GM12878 (cell line): ENCODE measurements around the gene GHRL. TPM values are rescaled to one million over a fixed set of nuclear protein-coding genes. Genes with fewer than 3 reads are reported as not detected.

ENCODE experiments used
- ATAC-seq: fragments of 200-7000 bp; cut with Tn5 transposase; 3 replicates; pipeline ENCODE4 v1.9.1; 2020; ENCODE audit warnings: mild to moderate bottlenecking, moderate library complexity
- BruUV-seq: library from RNA; stranded (reverse); fragments of 400-500 nt; replicated peaks from 2 replicates; lab custom pipeline; 2021; lab: Mats Ljungman, UMichigan
- CTCF ChIA-PET: fragments of 300-600 bp; sonication (Branson Sonifier 250); formaldehyde crosslinking; extraction: SDS; loops from one replicate; lab custom pipeline; 2021; ENCODE audit warnings: inconsistent platforms; lab: Yijun Ruan, JAX
- POLR2A ChIA-PET: fragments of 350-600 bp; formaldehyde crosslinking; extraction: SDS; loops from one replicate; lab custom pipeline; 2021; ENCODE audit warnings: inconsistent platforms; lab: Charles Lee
- RAD21 ChIA-PET: fragments of 300-600 bp; sonication (Branson Sonifier 250); formaldehyde crosslinking; loops from one replicate; lab custom pipeline; 2023; ENCODE audit warnings: antibody characterized with exemption; ENCODE audit not compliant: unreplicated experiment; lab: Charles Lee
- SMC1A ChIA-PET: fragments of 300-600 bp; sonication (Branson Sonifier 250); formaldehyde crosslinking; loops from one replicate; lab custom pipeline; 2023; ENCODE audit not compliant: unreplicated experiment, uncharacterized antibody; lab: Charles Lee
- DNase-seq: peaks from one replicate; pipeline ENCODE4 v3.0.0-alpha.2; 2011; ENCODE audit warnings: low read depth, low spot score
- FAIRE-seq: peaks from 3 replicates; lab custom pipeline; 2011; peaks lifted over from hg19 to GRCh38; lab: Jason Lieb, UNC
- H2AFZ ChIP-seq: 2 replicates; pipeline ENCODE4 v1.6.0; 2011; ENCODE audit warnings: low read depth, low read length, control low read depth; ENCODE audit not compliant: control insufficient read depth
- H3K27ac ChIP-seq: 2 replicates; pipeline ENCODE4 v1.5.1; 2011; ENCODE audit warnings: control low read depth; ENCODE audit not compliant: control insufficient read depth, insufficient read depth
- H3K27me3 ChIP-seq, 2 experiments: replicated peaks in 1 of 2; 2 replicates each; pipeline versions ENCODE4 v1.6.0 to v1.6.1; 2011; ENCODE audit warnings: low read length in 1 of 2; ENCODE audit not compliant: control insufficient read depth in 2 of 2, insufficient read depth in 2 of 2
- H3K36me3 ChIP-seq, 2 experiments: 2 replicates each; pipeline ENCODE4 v1.5.1; 2011; ENCODE audit warnings: low read length in 1 of 2; ENCODE audit not compliant: control insufficient read depth in 2 of 2, insufficient read depth in 2 of 2
- H3K4me1 ChIP-seq: 2 replicates; pipeline ENCODE4 v1.6.1; 2011; ENCODE audit warnings: mild to moderate bottlenecking, low read length, moderate library complexity, mixed read lengths; ENCODE audit not compliant: control insufficient read depth, insufficient read depth
- H3K4me2 ChIP-seq: 2 replicates; pipeline ENCODE4 v1.6.0; 2011; ENCODE audit warnings: control low read depth; ENCODE audit not compliant: control insufficient read depth, insufficient read depth
- H3K4me3 ChIP-seq: fragments of 200-600 bp; sonication (generic); 2 replicates; pipeline ENCODE4 v1.5.1; 2016
- H3K79me2 ChIP-seq: 2 replicates; pipeline ENCODE4 v1.6.0; 2011; ENCODE audit warnings: low read length; ENCODE audit not compliant: control insufficient read depth, insufficient read depth
- H3K9ac ChIP-seq: 2 replicates; pipeline ENCODE4 v1.8.0; 2011; ENCODE audit warnings: low read length, control low read depth, mixed read lengths; ENCODE audit not compliant: control insufficient read depth, insufficient read depth
- H3K9me3 ChIP-seq: replicated peaks from 3 replicates; pipeline ENCODE4 v1.5.1; 2011; ENCODE audit warnings: mild to moderate bottlenecking, low read length; ENCODE audit not compliant: control insufficient read depth, insufficient read depth
- H4K20me1 ChIP-seq: 2 replicates; pipeline ENCODE4 v1.6.0; 2011; ENCODE audit not compliant: control insufficient read depth, insufficient read depth
- FOXK2 ChIP-seq: fragments of 450-650 bp; IDR thresholded peaks from 2 replicates; pipeline ENCODE4 v1.6.1; 2017; ENCODE audit warnings: mild to moderate bottlenecking, moderate library complexity
- NFXL1 ChIP-seq: fragments of 450-650 bp; IDR thresholded peaks from 2 replicates; pipeline ENCODE4 v1.6.1; 2017; ENCODE audit warnings: antibody characterized with exemption, mild to moderate bottlenecking, borderline replicate concordance
- POLR2A ChIP-seq: IDR thresholded peaks from 2 replicates; pipeline ENCODE4 v1.6.1; 2011; ENCODE audit warnings: low read depth, mild to moderate bottlenecking, low read length
- SIX5 ChIP-seq: IDR thresholded peaks from 2 replicates; pipeline ENCODE4 v1.6.1; 2011; ENCODE audit warnings: mild to moderate bottlenecking, low read depth, low read length, moderate library complexity; ENCODE audit not compliant: severe bottlenecking
- TCF3 ChIP-seq: IDR thresholded peaks from 2 replicates; pipeline ENCODE4 v1.6.1; 2012; ENCODE audit warnings: low read depth, mild to moderate bottlenecking, low read length, borderline replicate concordance; ENCODE audit not compliant: insufficient read depth
- WGBS: methylation state at CpG from one replicate; pipeline ENCODE4 v1.1.6; 2016; ENCODE audit warnings: low lambda C conversion rate; ENCODE audit not compliant: insufficient replicate concordance, insufficient coverage; ENCODE audit errors: missing lambda C conversion rate; 5-methylcytosine and 5-hydroxymethylcytosine counted together
- in situ Hi-C: fragments of 300-500 bp; cut with MboI; formaldehyde crosslinking; loops from 9 replicates; pipeline ENCODE4 v1.14.3; 2018; ENCODE audit warnings: mixed read lengths
- intact Hi-C: fragments of 100-400 bp; cut with micrococcal nuclease; formaldehyde crosslinking; loops from one replicate; pipeline ENCODE4 v1.14.2; 2022; ENCODE audit not compliant: unreplicated experiment
- polyA plus RNA-seq, 11 experiments: library from polyadenylated mRNA; depleted of rRNA in 4 of 11; unstranded in 6 of 11; stranded (reverse) in 5 of 11; fragments of >200 nt; fragmentation: Nextera tagmentation in 4 of 11; fragmentation: Illumina TruSeq in 1 of 11; extraction: Ambion mirVana in 4 of 11; extraction: Trizol in 1 of 11; gene quantifications; 1 replicate in 1 of 11; 2 replicates in 10 of 11; pipeline versions ENCODE4 v1.2.1 to v1.2.3, GENCODE V29; 2011 to 2016; ENCODE audit warnings: inconsistent platforms in 2 of 11, missing spikeins in 2 of 11, low read depth in 1 of 11
- total RNA-seq, 4 experiments: library from RNA; depleted of rRNA in 3 of 4; stranded (reverse); fragments of >200 nt in 3 of 4; fragmentation: Illumina TruSeq in 1 of 4; extraction: Trizol in 1 of 4; gene quantifications; 2 replicates each; pipeline versions ENCODE4 v1.2.1 to v1.2.3, GENCODE V29; 2013 to 2021
- TF ChIP-seq, protein P1 (sequence below): fragments of 150-350 bp; IDR thresholded peaks from 2 replicates; pipeline ENCODE4 v1.6.1; 2014; ENCODE audit warnings: mild to moderate bottlenecking, low read depth, low read length
- TF ChIP-seq, protein P2 (sequence below): IDR thresholded peaks from 2 replicates; pipeline ENCODE4 v1.6.1; 2011; ENCODE audit warnings: borderline replicate concordance, low read depth, mild to moderate bottlenecking, moderate library complexity, low read length; ENCODE audit not compliant: insufficient read depth, poor library complexity, severe bottlenecking

The GHRL gene
- total and polyA plus RNA-seq, 10 of the 15 experiments (the other 5 are each of a cell fraction or from before 2014, with no cell fraction given), result 0.35 to 2.2 (median 0.88) TPM

GRCh38 chr3:10303105-10303504 lies 10.4 kb upstream of the GHRL start (continued):
- TF ChIP-seq FOXK2, result no peak

DNA sequence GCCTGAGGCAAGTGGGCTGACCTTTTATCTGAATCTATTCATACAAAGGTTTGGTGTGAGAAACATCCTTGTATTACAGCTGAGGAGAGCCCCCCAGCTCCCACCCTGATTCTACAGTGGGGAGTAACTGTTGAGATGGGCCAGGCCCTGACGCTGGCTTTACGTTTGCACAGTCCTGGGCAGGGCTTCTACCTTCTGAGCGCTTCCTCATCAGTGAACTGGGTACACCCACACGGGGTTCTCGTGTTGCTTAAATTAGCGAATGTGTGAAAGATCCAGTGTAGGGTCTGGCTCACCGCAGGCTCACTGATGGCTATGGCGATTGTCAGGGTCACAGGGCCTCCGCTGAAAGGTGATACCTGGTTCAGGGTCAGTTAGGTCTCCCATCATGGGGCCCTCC lies 7.3 kb upstream of the GHRL start:
- Histone ChIP-seq H3K4me3 (no peak overlapping the region), H4K20me1 (no peaks in the 10 kb centered on the region), H3K36me3 (peaks cover 19 to 35% of the 10 kb centered on the region in 2 experiments), H3K9me3 (no peaks in the 10 kb centered on the region; the same call in 1 of the 3 replicates), H2AFZ (no peak overlapping the region), H3K27ac (peak overlapping the region; percentile 58), H3K4me1 (peaks cover 9% of the 10 kb centered on the region), H3K79me2 (peaks cover 1% of the 10 kb centered on the region; the same call in 1 of the 2 replicates), H3K9ac (no peak overlapping the region), H3K4me2 (no peak overlapping the region), H3K27me3 (no peaks in the 10 kb centered on the region)
- DNase-seq (no peak), FAIRE-seq (no peak), ATAC-seq (peak; percentile 24)
- SMC1A ChIA-PET, result no interaction called here
- POLR2A ChIA-PET, result interaction anchor here (0.6 to 1.2 kb wide), 3 partner anchors 13 to 456 kb away, joined by 3 to 4 read pairs (median 3); partner anchors contain the start of gene RPUSD3
- in situ Hi-C loops, result no loop called here
- no TSS peak for BruUV-seq
- CTCF ChIA-PET, result no interaction called here
- TF ChIP-seq SIX5, result no peak
- TF ChIP-seq NFXL1, result no peak
- TF ChIP-seq, protein P1, sequence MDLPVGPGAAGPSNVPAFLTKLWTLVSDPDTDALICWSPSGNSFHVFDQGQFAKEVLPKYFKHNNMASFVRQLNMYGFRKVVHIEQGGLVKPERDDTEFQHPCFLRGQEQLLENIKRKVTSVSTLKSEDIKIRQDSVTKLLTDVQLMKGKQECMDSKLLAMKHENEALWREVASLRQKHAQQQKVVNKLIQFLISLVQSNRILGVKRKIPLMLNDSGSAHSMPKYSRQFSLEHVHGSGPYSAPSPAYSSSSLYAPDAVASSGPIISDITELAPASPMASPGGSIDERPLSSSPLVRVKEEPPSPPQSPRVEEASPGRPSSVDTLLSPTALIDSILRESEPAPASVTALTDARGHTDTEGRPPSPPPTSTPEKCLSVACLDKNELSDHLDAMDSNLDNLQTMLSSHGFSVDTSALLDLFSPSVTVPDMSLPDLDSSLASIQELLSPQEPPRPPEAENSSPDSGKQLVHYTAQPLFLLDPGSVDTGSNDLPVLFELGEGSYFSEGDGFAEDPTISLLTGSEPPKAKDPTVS, result no peak
- 0 out of 2 replicates have a peak, but pooled peaks have one; percentile 28 for TF ChIP-seq TCF3
- TF ChIP-seq, protein P2, sequence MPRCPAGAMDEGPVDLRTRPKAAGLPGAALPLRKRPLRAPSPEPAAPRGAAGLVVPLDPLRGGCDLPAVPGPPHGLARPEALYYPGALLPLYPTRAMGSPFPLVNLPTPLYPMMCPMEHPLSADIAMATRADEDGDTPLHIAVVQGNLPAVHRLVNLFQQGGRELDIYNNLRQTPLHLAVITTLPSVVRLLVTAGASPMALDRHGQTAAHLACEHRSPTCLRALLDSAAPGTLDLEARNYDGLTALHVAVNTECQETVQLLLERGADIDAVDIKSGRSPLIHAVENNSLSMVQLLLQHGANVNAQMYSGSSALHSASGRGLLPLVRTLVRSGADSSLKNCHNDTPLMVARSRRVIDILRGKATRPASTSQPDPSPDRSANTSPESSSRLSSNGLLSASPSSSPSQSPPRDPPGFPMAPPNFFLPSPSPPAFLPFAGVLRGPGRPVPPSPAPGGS, result peak; percentile 37
- TF ChIP-seq POLR2A, result peak; percentile 55; the same call in 1 of the 2 replicates
- TF ChIP-seq, all 136 proteins: peak for 3
- intact Hi-C loops, result no loop called here
- RAD21 ChIA-PET, result no interaction called here
- 92% methylated on average over 9 of the region's 9 CpGs for WGBS
